PFSK-1 (cell line): Measurements from ENCODE around the gene DYNC2H1.

ENCODE experiments used
- FOXP2 ChIP-seq: optimal IDR thresholded peaks from 2 replicates; pipeline ENCODE3; 2011; ENCODE audit warnings: borderline replicate concordance, control low read depth, inconsistent platforms; ENCODE audit not compliant: insufficient read depth; ENCODE audit errors: extremely low read length, extremely low read depth
- POLR2AphosphoS5 ChIP-seq: IDR thresholded peaks from 2 replicates; pipeline ENCODE4 v1.6.1; 2012; ENCODE audit warnings: low read depth, mild to moderate bottlenecking, control low read depth, low read length, moderate library complexity
- REST ChIP-seq, 2 experiments: IDR thresholded peaks; 2 replicates each; pipeline versions ENCODE4 v1.6.1 to v1.8.0; 2011 to 2012; ENCODE audit warnings: low read depth in 2 of 2, low read length in 2 of 2, control low read depth in 1 of 2, inconsistent platforms in 1 of 2, mild to moderate bottlenecking in 1 of 2, moderate library complexity in 1 of 2; ENCODE audit not compliant: insufficient read depth in 1 of 2
- SIN3A ChIP-seq: IDR thresholded peaks from 2 replicates; pipeline ENCODE4 v1.6.1; 2012; ENCODE audit warnings: mild to moderate bottlenecking, low read length, moderate library complexity, borderline replicate concordance; ENCODE audit not compliant: insufficient read depth
- TAF1 ChIP-seq: IDR thresholded peaks from 2 replicates; pipeline ENCODE4 v1.6.1; 2012; ENCODE audit warnings: low read length, control low read depth, borderline replicate concordance; ENCODE audit not compliant: insufficient read depth

DNA sequence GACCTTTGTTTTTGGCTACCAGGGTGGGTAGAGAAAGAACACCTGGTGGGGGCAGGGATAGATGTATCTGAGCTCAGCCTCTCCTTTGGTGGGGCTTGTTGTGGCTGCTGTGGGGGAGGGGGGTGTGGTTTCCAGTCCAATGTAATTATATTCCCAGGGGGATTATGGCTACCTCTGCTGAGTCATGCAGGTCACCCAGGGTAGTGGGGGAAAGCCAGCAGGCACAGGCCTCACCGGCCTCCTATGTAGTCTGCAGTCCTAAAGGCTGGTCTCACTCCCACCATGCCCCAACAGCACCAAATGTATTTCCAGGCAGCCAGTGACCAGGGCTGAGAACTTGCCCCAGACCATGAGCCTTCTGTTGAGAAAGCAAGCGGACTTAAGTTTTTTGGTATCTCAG lies 119.6 kb downstream of the DYNC2H1 start:
- TF ChIP-seq REST (IDR thresholded peaks at IDR 0.05; ENCODE audit: insufficient read depth in 1 of 2, low read depth in 2 of 2, low read length in 2 of 2) (no peak), TAF1 (no peak), SIN3A (no peak), POLR2AphosphoS5 (no peak), FOXP2 (no peak)
